CD4-positive, alpha-beta T cell treated with Interleukin-6 for 4 hours (primary cell): ENCODE measurements around the gene FAIM.
"Not testable (repeated sequence)": the region's sequence is repeated elsewhere in the genome, so short reads cannot be mapped to it uniquely, and the experiment has no call there.

Experiments
- DNase-seq: peaks from one replicate; pipeline ENCODE4 v3.0.0-alpha.2; 2020; ENCODE audit warnings: mixed read lengths

Gene FAIM

GRCh38 chr3:138608322-138609135, at the start of gene FAIM:
Gene FAIM, plus strand, starts transcription at chr3:138608771. Its CDS starts 10,956 bp downstream, at chr3:138619727.
- DNase-seq: peak; percentile 73

- no peak for DNase-seq
Measured at GRCh38 chr3:138559134-138559533, 49.4 kb upstream of the FAIM start.

GRCh38 chr3:138560501-138560900, 48.1 kb upstream of the FAIM start:
- no peak for DNase-seq

GRCh38 chr3:138562902-138563301, 45.7 kb upstream of the FAIM start:
- not testable (repeated sequence) for DNase-seq

GRCh38 chr3:138566293-138566692, 42.3 kb upstream of the FAIM start:
- not testable (repeated sequence) for DNase-seq

GRCh38 chr3:138567403-138567802, 41.2 kb upstream of the FAIM start:
- no peak for DNase-seq

- DNase-seq: no peak
Measured at GRCh38 chr3:138569090-138569489, 39.5 kb upstream of the FAIM start.

- not testable (repeated sequence) for DNase-seq
Measured at GRCh38 chr3:138569624-138570023, 38.9 kb upstream of the FAIM start.

- no peak for DNase-seq
Measured at GRCh38 chr3:138573138-138573537, 35.4 kb upstream of the FAIM start.

GRCh38 chr3:138578141-138578540, 30.4 kb upstream of the FAIM start:
- no peak for DNase-seq

GRCh38 chr3:138578961-138579574, 29.5 kb upstream of the FAIM start:
- DNase-seq: no peak

- no peak for DNase-seq
Measured at GRCh38 chr3:138587374-138587773, 21.2 kb upstream of the FAIM start.

GRCh38 chr3:138588445-138588844, 20.1 kb upstream of the FAIM start:
- DNase-seq: no peak

GRCh38 chr3:138591392-138591791, 17.2 kb upstream of the FAIM start:
- DNase-seq: no peak

GRCh38 chr3:138593488-138594149, 15.0 kb upstream of the FAIM start:
- no peak for DNase-seq

- peak; percentile 94 for DNase-seq
Measured at GRCh38 chr3:138594150-138594934, 14.2 kb upstream of the FAIM start, which contains the start of gene CEP70. Gene CEP70, minus strand, starts transcription at chr3:138594260. Its CDS starts 21,333 bp downstream, at chr3:138572927.

- DNase-seq: no peak
Measured at GRCh38 chr3:138594935-138595610, 13.5 kb upstream of the FAIM start.

GRCh38 chr3:138597186-138597976, 11.2 kb upstream of the FAIM start:
- DNase-seq: not testable (repeated sequence)

GRCh38 chr3:138598534-138598933, 10.0 kb upstream of the FAIM start:
- DNase-seq: no peak

GRCh38 chr3:138600100-138600745, 8.3 kb upstream of the FAIM start:
- no peak for DNase-seq

GRCh38 chr3:138601661-138602060, 6.9 kb upstream of the FAIM start:
- DNase-seq: not testable (repeated sequence)
